K562 (cell line): Measurements from ENCODE around the gene SERPINA5. TPM values are rescaled to one million over a fixed set of nuclear protein-coding genes. Genes with fewer than 3 reads are reported as not detected.

Experiments
- ATAC-seq: fragments of 200-7000 bp; cut with Tn5 transposase; 3 replicates; pipeline ENCODE4 v1.9.1; 2020; ENCODE audit warnings: moderate library complexity
- BruUV-seq: library from RNA; stranded (reverse); fragments of 400-500 nt; replicated peaks from 2 replicates; lab custom pipeline; 2021; lab: Mats Ljungman, UMichigan
- CTCF ChIA-PET: fragments of 300-600 bp; formaldehyde crosslinking; extraction: SDS; loops from one replicate; lab custom pipeline; 2021; ENCODE audit warnings: low intra/inter-chr PET ratio; lab: Yijun Ruan, JAX
- POLR2A ChIA-PET: fragments of 300-600, 350-650 bp; sonication (Branson Sonifier 250); formaldehyde crosslinking; extraction: SDS; loops from one replicate; lab custom pipeline; 2021; ENCODE audit warnings: antibody characterized with exemption, inconsistent platforms; lab: Yijun Ruan, JAX
- DNase-seq, 4 experiments: peaks; one replicate each; pipeline versions ENCODE4 v3.0.0 to v3.0.0-alpha.2; 2011 to 2018; ENCODE audit warnings: low spot score in 3 of 4, mixed read lengths in 3 of 4; ENCODE audit errors: extremely low read depth in 1 of 4
- FAIRE-seq: peaks from 2 replicates; lab custom pipeline; 2011; peaks lifted over from hg19 to GRCh38; lab: Jason Lieb, UNC
- H2AFZ ChIP-seq: 2 replicates; pipeline ENCODE4 v1.6.0; 2011; ENCODE audit warnings: low read depth, low read length, control low read depth, inconsistent platforms
- H3K27ac ChIP-seq: fragments of 200-600 bp; 3 replicates; pipeline ENCODE4 v1.8.0; 2011; ENCODE audit warnings: low read depth, mild to moderate bottlenecking, control low read depth, inconsistent platforms, low read length, moderate library complexity, mixed read lengths; ENCODE audit errors: extremely low read depth
- H3K27me3 ChIP-seq, 2 experiments: fragments of 300-600 bp in 1 of 2; 2 replicates in 1 of 2; 3 replicates in 1 of 2; pipeline versions ENCODE4 v1.6.0 to v1.8.0; 2011; ENCODE audit warnings: inconsistent platforms in 2 of 2, low read length in 2 of 2, mild to moderate bottlenecking in 1 of 2, mixed read lengths in 1 of 2, moderate library complexity in 1 of 2; ENCODE audit not compliant: control insufficient read depth in 2 of 2, insufficient read depth in 2 of 2
- H3K36me3 ChIP-seq: fragments of 300-600 bp; 3 replicates; pipeline ENCODE4 v1.8.0; 2011; ENCODE audit warnings: mild to moderate bottlenecking, low read length, inconsistent platforms; ENCODE audit not compliant: control insufficient read depth, insufficient read depth
- H3K4me1 ChIP-seq, 2 experiments: fragments of 200-600 bp in 1 of 2; replicated peaks in 1 of 2; 2 replicates in 1 of 2; 3 replicates in 1 of 2; pipeline versions ENCODE4 v1.5.1 to v1.8.0; 2011; ENCODE audit warnings: inconsistent platforms in 2 of 2, low read length in 2 of 2, mild to moderate bottlenecking in 1 of 2, mixed read lengths in 1 of 2, moderate library complexity in 1 of 2; ENCODE audit not compliant: control insufficient read depth in 2 of 2, insufficient read depth in 2 of 2
- H3K4me2 ChIP-seq: 2 replicates; pipeline ENCODE4 v1.6.1; 2011; ENCODE audit warnings: low read length, control low read depth, inconsistent platforms, mixed read lengths; ENCODE audit not compliant: insufficient read depth
- H3K4me3 ChIP-seq: fragments of 200-600 bp; sonication (generic), shearing (Covaris generic); 2 replicates; pipeline ENCODE4 v1.5.1; 2016; ENCODE audit warnings: control low read depth, inconsistent platforms
- H3K79me2 ChIP-seq: fragments of 200-600 bp; 3 replicates; pipeline ENCODE4 v1.8.0; 2011; ENCODE audit warnings: low read length, inconsistent platforms; ENCODE audit not compliant: control insufficient read depth, insufficient read depth
- H3K9ac ChIP-seq, 2 experiments: 2 replicates each; pipeline versions ENCODE4 v1.6.0 to v1.6.1; 2011; ENCODE audit warnings: low read depth in 2 of 2, low read length in 2 of 2, control low read depth in 1 of 2, inconsistent platforms in 1 of 2, mild to moderate bottlenecking in 1 of 2, mixed read lengths in 1 of 2; ENCODE audit not compliant: insufficient read depth in 1 of 2
- H3K9me1 ChIP-seq: one replicate; pipeline ENCODE4 v1.6.0; 2011; ENCODE audit warnings: inconsistent platforms, mild to moderate bottlenecking, low read length, moderate library complexity; ENCODE audit not compliant: control insufficient read depth, insufficient read depth
- H3K9me3 ChIP-seq: replicated peaks from 2 replicates; pipeline ENCODE4 v1.5.1; 2011; ENCODE audit warnings: low read depth, low read length, inconsistent platforms; ENCODE audit not compliant: control insufficient read depth, insufficient read depth
- H4K20me1 ChIP-seq: replicated peaks from 2 replicates; pipeline ENCODE4 v1.6.1; 2011; ENCODE audit warnings: low read length, inconsistent platforms, mixed read lengths; ENCODE audit not compliant: control insufficient read depth, insufficient read depth
- CSDE1 ChIP-seq, 2 experiments: fragments of 450-650 bp; IDR thresholded peaks; 2 replicates each; pipeline ENCODE4 v1.6.1; 2016; ENCODE audit warnings: mild to moderate bottlenecking in 1 of 2
- ILF3 ChIP-seq: fragments of 450-650 bp; IDR thresholded peaks from 2 replicates; pipeline ENCODE4 v1.6.1; 2018; ENCODE audit warnings: antibody characterized with exemption, mild to moderate bottlenecking, moderate library complexity, borderline replicate concordance
- MLX ChIP-seq, 2 experiments: fragments of 450-650 bp in 1 of 2; sonication (generic) in 1 of 2; formaldehyde crosslinking; conservative IDR thresholded peaks; 2 replicates each; pipeline versions ENCODE4 v1.4.0 to v1.8.1; 2020 to 2022; ENCODE audit warnings: mild to moderate bottlenecking in 1 of 2, missing genetic modification reagents in 1 of 2
- MTA3 ChIP-seq: fragments of 450-650 bp; formaldehyde crosslinking; IDR thresholded peaks from 2 replicates; pipeline ENCODE4 v1.6.1; 2017; ENCODE audit warnings: mild to moderate bottlenecking, borderline replicate concordance
- NR3C1 ChIP-seq: sonication (generic); formaldehyde crosslinking; IDR thresholded peaks from 2 replicates; pipeline ENCODE4 v1.8.1; 2022; ENCODE audit warnings: missing genetic modification reagents
- XRCC3 ChIP-seq: fragments of 450-650 bp; IDR thresholded peaks from 2 replicates; pipeline ENCODE4 v1.6.1; 2017; ENCODE audit warnings: mild to moderate bottlenecking, moderate library complexity
- ZNF197 ChIP-seq: fragments of 200-800 bp; sonication (Bioruptor generic); IDR thresholded peaks from 2 replicates; pipeline ENCODE4 v1.6.1; 2016; ENCODE audit warnings: low read depth, missing genetic modification characterization, missing compliant biosample characterization
- ZNF584 ChIP-seq: fragments of 200-800 bp; sonication (Bioruptor generic); IDR thresholded peaks from 2 replicates; pipeline ENCODE4 v1.6.1; 2016; ENCODE audit warnings: low read depth, mild to moderate bottlenecking, missing genetic modification characterization, missing compliant biosample characterization
- WGBS: fragments of 100-300 bp; shearing (Covaris generic); methylation state at CpG from one replicate; pipeline ENCODE4 v1.1.6; 2016; ENCODE audit warnings: low coverage, mixed read lengths; ENCODE audit not compliant: insufficient coverage; ENCODE audit errors: missing lambda C conversion rate; 5-methylcytosine and 5-hydroxymethylcytosine counted together
- in situ Hi-C: fragments of 300-500 bp; cut with MboI; formaldehyde crosslinking; loops from 4 replicates; pipeline ENCODE4 v1.15.0; 2018; ENCODE audit warnings: inconsistent platforms, mixed read lengths
- intact Hi-C: fragments of 100-400 bp; cut with micrococcal nuclease; formaldehyde crosslinking; loops from 2 replicates; pipeline ENCODE4 v1.14.2; 2022
- polyA plus RNA-seq, 8 experiments: library from polyadenylated mRNA; depleted of rRNA in 4 of 8; stranded (reverse) in 5 of 8; unstranded in 3 of 8; fragments of >200 nt; fragmentation: Nextera tagmentation in 2 of 8; fragmentation: Illumina TruSeq in 1 of 8; extraction: Ambion mirVana in 2 of 8; extraction: Trizol in 1 of 8; gene quantifications; 2 replicates each; pipeline versions ENCODE4 v1.2.1 to v1.2.3, GENCODE V29; 2011 to 2014; ENCODE audit warnings: inconsistent platforms in 1 of 8, missing spikeins in 1 of 8
- total RNA-seq, 7 experiments: library from RNA; depleted of rRNA in 6 of 7; stranded (reverse); fragments of >200 nt in 6 of 7; fragmentation: Illumina TruSeq in 2 of 7; extraction: Trizol in 2 of 7; gene quantifications; 2 replicates each; pipeline versions ENCODE4 v1.2.1 to v1.2.3, GENCODE V29; 2011 to 2021; ENCODE audit warnings: low replicate concordance in 1 of 7

The SERPINA5 gene
- total and polyA plus RNA-seq, 9 of the 15 experiments (the other 6 are each of a cell fraction or from before 2014, with no cell fraction given), result 0.38 TPM; not detected in 8

DNA sequence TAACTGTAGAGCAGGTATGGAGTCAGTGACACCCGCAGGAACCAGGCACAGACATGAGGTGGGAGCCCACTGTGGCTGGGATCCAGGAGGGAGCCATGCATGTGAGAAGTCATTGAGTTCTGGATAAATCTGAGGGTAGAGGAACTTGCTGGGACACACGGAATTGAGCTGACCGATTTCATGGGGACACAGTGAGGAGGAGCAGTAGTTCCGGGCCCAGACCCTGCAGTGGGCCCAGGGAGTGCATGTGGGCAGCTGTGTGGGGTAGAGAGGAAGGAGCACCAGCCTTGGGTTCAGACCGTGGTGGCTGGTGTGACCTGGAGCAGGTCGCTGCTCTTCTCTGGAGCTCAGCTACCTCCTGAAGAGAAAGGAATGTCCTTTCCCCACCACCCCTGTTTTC is 39.4 kb downstream of the SERPINA5 start:
- Histone ChIP-seq H3K79me2 (no peaks in the 10 kb centered on the region), H3K4me3 (no peak overlapping the region), H2AFZ (no peak overlapping the region), H3K4me2 (no peak overlapping the region), H3K9me3 (no peaks in the 10 kb centered on the region), H3K27me3 (no peaks in the 10 kb centered on the region), H3K9me1 (no peaks in the 10 kb centered on the region), H3K36me3 (no peaks in the 10 kb centered on the region), H3K27ac (no peak overlapping the region), H4K20me1 (no peaks in the 10 kb centered on the region), H3K9ac (no peak overlapping the region), H3K4me1 (no peaks in the 10 kb centered on the region)
- in situ Hi-C loops, result no loop called here
- ChIA-PET POLR2A (no interaction called here), CTCF (no interaction called here)
- DNase-seq (no peak), FAIRE-seq (no peak), ATAC-seq (no peak)
- intact Hi-C loops, result no loop called here
- no peak for TF ChIP-seq CSDE1 (IDR thresholded peaks at IDR 0.05)
- TF ChIP-seq ILF3, result no peak
- TF ChIP-seq NR3C1 (CRISPR knock-in tag), result no peak
- no peak for TF ChIP-seq ZNF584 (CRISPR knock-in tag)
- TF ChIP-seq MTA3, result no peak
- TF ChIP-seq MLX (CRISPR knock-in tag; conservative IDR thresholded peaks at IDR 0.05), result no peak
- no peak for TF ChIP-seq XRCC3
- no peak for TF ChIP-seq ZNF197
- BruUV-seq, result no TSS peak
- WGBS, result 0% methylated on average over 6 of the region's 6 CpGs
